Measurements from ENCODE around the gene RPTN. TPM values are rescaled to one million over a fixed set of nuclear protein-coding genes. Genes with fewer than 3 reads are reported as not detected.

RPTN gene
- total RNA-seq, 1 experiment from 2014 or later = not detected

- no CpG with 5 or more reads among the region's 44 CpGs for WGBS (ENCODE audit: extremely low coverage, insufficient read length, low lambda C conversion rate)
- Histone ChIP-seq H3K18ac (ENCODE audit: insufficient read length, low read depth, low read length) (peak overlapping the region; percentile 51), H3K9me3 (ENCODE audit: control insufficient read depth, low read depth, low read length) (peaks cover 2% of the 10 kb centered on the region), H3K79me2 (ENCODE audit: insufficient read depth, low read length) (no peaks in the 10 kb centered on the region), H3K27ac (ENCODE audit: insufficient read length, low read depth, low read length) (no peak overlapping the region), H3K56ac (ENCODE audit: insufficient read length, low read depth, low read length) (no peak overlapping the region), H3T11ph (ENCODE audit: low read length) (no peak overlapping the region), H3K4me2 (ENCODE audit: insufficient read depth, insufficient read length, low read length) (peak overlapping the region; percentile 18), H2BK15ac (ENCODE audit: low read depth, low read length) (no peak overlapping the region), H4K8ac (replicated peaks; ENCODE audit: insufficient read length, low read depth, low read length) (no peak overlapping the region), H2BK120ac (ENCODE audit: low read depth, low read length, poor library complexity, severe bottlenecking) (no peak overlapping the region), H3K27me3 (ENCODE audit: insufficient read depth, low read length) (peaks cover 65% of the 10 kb centered on the region), H3K4me1 (ENCODE audit: insufficient read depth, low read length) (no peaks in the 10 kb centered on the region), H2BK20ac (ENCODE audit: low read depth, low read length, poor library complexity, severe bottlenecking) (no peak overlapping the region), H3K79me1 (ENCODE audit: insufficient read depth, low read depth, low read length, poor library complexity, severe bottlenecking) (no peaks in the 10 kb centered on the region), H4K5ac (ENCODE audit: insufficient read length, low read depth, low read length) (no peak overlapping the region), H2AFZ (ENCODE audit: low read length) (no peak overlapping the region), H3K9ac (ENCODE audit: extremely low read depth, insufficient read length, low read length) (no peak overlapping the region), H3K23ac (ENCODE audit: insufficient read length, low read depth, low read length) (no peak overlapping the region), H3K4ac (ENCODE audit: low read depth, low read length) (no peak overlapping the region), H3K14ac (ENCODE audit: insufficient read depth, low read length) (peak overlapping the region; percentile 62; the same call in 1 of the 2 replicates), H2BK5ac (ENCODE audit: insufficient read length, low read length) (no peak overlapping the region), H4K20me1 (ENCODE audit: control insufficient read depth, insufficient read depth, insufficient read length) (no peaks in the 10 kb centered on the region), H2BK12ac (ENCODE audit: insufficient read length, low read depth, low read length) (no peak overlapping the region), H3K23me2 (ENCODE audit: insufficient read length, low read depth, low read length, poor library complexity, severe bottlenecking) (peaks cover 3% of the 10 kb centered on the region), H4K91ac (ENCODE audit: insufficient read length, low read depth, low read length) (no peak overlapping the region), H2AK5ac (ENCODE audit: insufficient read length, low read length) (no peak overlapping the region)
- no peaks in the 10 kb centered on the region for H3K4me1 Mint-ChIP-seq
- no peak overlapping the region for H3K4me3 Mint-ChIP-seq
- H3K27me3 Mint-ChIP-seq (ENCODE audit: low read depth) = no peaks in the 10 kb centered on the region; the same call in 1 of the 2 replicates
- peaks cover 12 to 18% of the 10 kb centered on the region in 2 experiments for H3K9me3 Mint-ChIP-seq
- H3K36me3 Mint-ChIP-seq (ENCODE audit: insufficient read depth in 1 of 3, low read depth in 3 of 3) = peaks cover 0 to 14% (median 3%) of the 10 kb centered on the region in 3 experiments; a peak in 4 of 7 replicates
- no peak for TF ChIP-seq CTCF (conservative IDR thresholded peaks at IDR 0.05)
- H3K27ac Mint-ChIP-seq = no peak overlapping the region
- DNase-seq = peak; percentile 82
Observed at GRCh38 chr1:152111515-152111968, 47.5 kb downstream of the RPTN start.

Data from H9 (cell line).